ENCODE results near the gene ZNF207.
"Not testable (repeated sequence)": the region's sequence is repeated elsewhere in the genome, so short reads cannot be mapped to it uniquely, and the experiment has no call there.

The ZNF207 gene

GRCh38 chr17:32388128-32388527 is 38.2 kb downstream of the ZNF207 start:
- not testable (repeated sequence) for DNase-seq (ENCODE audit: low read depth)

- DNase-seq (ENCODE audit: low read depth): no peak
Measured at GRCh38 chr17:32388613-32389459, 38.9 kb downstream of the ZNF207 start.

DNA sequence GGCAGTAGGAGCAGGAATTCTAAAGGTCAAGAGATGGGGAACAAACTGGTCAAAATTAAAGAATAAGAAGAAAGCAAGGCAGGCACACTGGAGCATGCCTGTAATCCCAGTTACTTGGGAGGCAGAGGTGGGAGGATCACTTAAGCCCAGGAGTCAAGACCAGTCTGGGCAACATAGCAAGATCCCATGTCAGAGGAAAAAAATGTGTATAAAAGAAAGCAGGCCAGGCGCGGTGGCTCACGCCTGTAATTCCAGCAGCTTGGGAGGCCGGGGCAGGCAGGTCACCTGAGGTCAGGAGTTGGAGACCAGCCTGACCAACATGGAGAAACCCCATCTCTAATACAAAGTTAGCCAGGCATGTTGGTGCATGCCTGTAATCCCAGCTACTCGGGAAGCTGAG is 43.9 kb downstream of the ZNF207 start:
- DNase-seq (ENCODE audit: low read depth): no peak

- DNase-seq (ENCODE audit: low read depth): no peak
Measured at GRCh38 chr17:32396343-32396742, 46.4 kb downstream of the ZNF207 start.

- no peak for DNase-seq (ENCODE audit: low read depth)
Measured at GRCh38 chr17:32398946-32399345, 49.0 kb downstream of the ZNF207 start.

- not testable (repeated sequence) for DNase-seq (ENCODE audit: low read depth)
Measured at GRCh38 chr17:32410085-32410484, 60.1 kb downstream of the ZNF207 start.

DNA sequence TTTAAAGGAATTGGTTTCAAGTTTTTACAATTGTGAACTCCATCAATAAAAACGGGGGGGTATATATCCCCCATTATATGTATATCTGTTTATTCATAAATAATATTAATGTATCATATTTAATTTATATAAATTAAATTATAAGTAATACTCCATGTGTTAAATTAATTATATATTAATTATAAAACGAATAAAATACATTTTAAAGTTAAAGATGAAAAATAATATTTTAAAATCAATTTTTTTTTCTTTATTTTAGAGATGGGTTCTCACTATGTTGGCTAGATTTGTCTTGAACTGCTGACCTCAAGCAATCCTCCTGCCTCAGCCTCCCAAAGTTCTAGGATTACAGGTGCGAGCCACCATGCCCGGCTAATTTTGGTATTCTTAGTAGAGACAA is 76.9 kb downstream of the ZNF207 start:
- DNase-seq (ENCODE audit: low read depth): no peak

GRCh38 chr17:32429598-32429997 is 79.6 kb downstream of the ZNF207 start:
- DNase-seq (ENCODE audit: low read depth): no peak
